Type B pancreatic cell (in vitro differentiated cells): ENCODE results near the gene CHST13. TPM values are rescaled to one million over a fixed set of nuclear protein-coding genes. Genes with fewer than 3 reads are reported as not detected.

Experiments used
- DNase-seq: peaks from one replicate; pipeline ENCODE4 v3.0.0; 2021; ENCODE audit warnings: mixed read lengths; ENCODE audit not compliant: unreplicated experiment; ENCODE audit errors: extremely low spot score
- H3K27ac Mint-ChIP-seq: 2 replicates; pipeline ENCODE4 v1.8.0; 2021; ENCODE audit warnings: mild to moderate bottlenecking, mixed read lengths
- H3K27me3 Mint-ChIP-seq: 2 replicates; pipeline ENCODE4 v1.8.0; 2021; ENCODE audit warnings: mixed read lengths
- H3K36me3 Mint-ChIP-seq: 2 replicates; pipeline ENCODE4 v1.8.0; 2021; ENCODE audit warnings: mixed read lengths
- H3K4me1 Mint-ChIP-seq: one replicate; pipeline ENCODE4 v1.8.0; 2021; ENCODE audit warnings: mixed read lengths; ENCODE audit not compliant: unreplicated experiment
- H3K4me3 Mint-ChIP-seq: 2 replicates; pipeline ENCODE4 v1.8.0; 2021; ENCODE audit warnings: mild to moderate bottlenecking, mixed read lengths
- H3K9me3 Mint-ChIP-seq: 2 replicates; pipeline ENCODE4 v1.8.0; 2021; ENCODE audit warnings: mixed read lengths
- CTCF ChIP-seq: fragments of 200-600 bp; sonication (generic); conservative IDR thresholded peaks from 2 replicates; pipeline ENCODE4 v1.5.0; 2021; ENCODE audit warnings: antibody characterized with exemption, mild to moderate bottlenecking
- total RNA-seq: library from RNA; stranded (reverse); gene quantifications from 2 replicates; pipeline ENCODE4 v1.2.1, GENCODE V29; 2021; ENCODE audit warnings: low replicate concordance

Gene CHST13
- total RNA-seq, 1 donor from 2014 or later = 0.31 TPM

DNA sequence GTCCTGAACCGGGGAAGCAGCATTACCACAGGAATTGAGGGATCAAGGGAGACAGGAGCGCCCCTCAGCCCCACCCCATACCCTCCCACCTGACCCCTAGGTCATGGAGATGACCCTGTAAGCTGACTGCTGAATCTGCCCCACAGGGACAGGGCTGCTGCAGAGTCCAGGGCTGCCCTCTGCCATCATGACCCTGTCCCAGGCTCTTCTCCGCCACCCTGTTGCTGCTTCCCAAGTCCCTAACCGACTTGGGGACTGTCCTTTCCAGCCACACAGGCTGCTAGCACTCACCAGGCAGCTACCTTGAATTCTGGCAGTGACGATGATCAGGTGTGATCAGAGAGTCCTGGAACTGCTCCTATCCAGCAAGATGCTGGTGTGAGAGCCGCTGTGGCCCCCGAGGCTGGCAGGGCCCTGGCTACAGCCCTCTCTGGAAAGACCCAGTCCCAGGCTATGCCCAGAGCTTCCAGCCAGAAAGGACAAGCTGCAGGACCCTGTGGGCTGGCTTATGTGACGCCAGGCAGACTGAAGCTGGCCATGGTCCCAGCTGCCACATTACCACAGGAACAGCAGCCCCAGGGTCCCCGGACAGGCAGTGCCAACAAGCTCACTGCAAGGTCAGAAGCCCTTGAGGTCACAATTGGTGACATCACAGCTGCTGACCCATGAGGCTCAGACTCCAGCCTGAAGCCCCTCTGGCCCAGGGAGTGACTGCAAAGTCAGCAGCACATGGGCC is 34.5 kb downstream of the CHST13 start, which contains the start of gene C3orf22:
TSS of gene C3orf22 (minus strand) at position 597 of the 736 bp plus-strand sequence. CDS start 5,542 bp downstream, outside the sequence.
- Mint-ChIP-seq H3K9me3 (no peaks in the 10 kb centered on the region), H3K4me3 (no peak within 1 kb of the TSS), H3K27ac (no peak within 1 kb of the TSS), H3K27me3 (peaks cover 11% of the 10 kb centered on the region), H3K36me3 (no peaks in the 10 kb centered on the region), H3K4me1 (no peaks in the 10 kb centered on the region)
- DNase-seq = peak; percentile 50
- no peak for TF ChIP-seq CTCF

- Mint-ChIP-seq H3K4me3 (no peak overlapping the region), H3K4me1 (no peaks in the 10 kb centered on the region), H3K27ac (no peak overlapping the region), H3K36me3 (no peaks in the 10 kb centered on the region), H3K9me3 (no peaks in the 10 kb centered on the region), H3K27me3 (peaks cover 8% of the 10 kb centered on the region)
- DNase-seq = no peak
- TF ChIP-seq CTCF = no peak
Measured at GRCh38 chr3:126562737-126563276, 38.9 kb downstream of the CHST13 start.

DNA sequence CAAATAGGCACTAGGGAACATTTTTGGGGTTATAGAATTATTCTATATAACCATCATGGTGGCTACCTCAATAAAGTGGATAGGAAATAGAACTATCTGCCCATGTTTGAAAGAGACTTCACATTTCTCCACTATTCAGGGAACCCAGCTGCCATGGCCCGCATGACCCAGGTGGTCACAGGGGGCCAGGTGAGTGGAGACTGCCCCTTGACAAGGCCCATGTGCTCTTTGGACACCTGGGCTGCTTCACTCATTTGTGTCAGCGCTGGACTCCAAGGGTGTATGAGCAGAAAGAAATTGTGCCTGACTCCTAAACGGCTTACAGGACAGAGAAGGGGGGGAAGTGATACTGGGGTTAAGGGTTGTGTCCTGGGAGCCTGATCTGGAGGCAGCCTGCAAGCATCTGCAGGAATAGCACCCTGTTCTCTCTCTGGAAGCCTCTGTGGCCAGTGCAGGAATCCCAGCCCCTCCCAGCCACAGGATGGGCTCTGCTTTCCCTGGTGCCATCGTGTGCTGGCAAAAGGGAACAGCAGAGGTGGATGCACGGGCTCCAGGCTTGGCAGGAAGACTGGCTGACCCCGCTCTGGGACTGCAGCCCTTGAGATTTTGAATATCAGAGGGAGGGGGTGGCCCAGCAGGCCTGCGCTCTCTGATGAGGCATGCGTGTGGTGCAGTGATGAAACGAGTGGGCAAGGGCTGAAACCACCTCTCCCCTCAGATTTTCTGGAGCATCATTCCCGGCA is 43.9 kb downstream of the CHST13 start:
- H3K27ac Mint-ChIP-seq = no peak overlapping the region
- no peaks in the 10 kb centered on the region for H3K36me3 Mint-ChIP-seq
- H3K4me3 Mint-ChIP-seq = no peak overlapping the region
- H3K4me1 Mint-ChIP-seq = no peaks in the 10 kb centered on the region
- no peak for TF ChIP-seq CTCF
- DNase-seq = no peak
- no peaks in the 10 kb centered on the region for H3K27me3 Mint-ChIP-seq
- H3K9me3 Mint-ChIP-seq = no peaks in the 10 kb centered on the region

DNA sequence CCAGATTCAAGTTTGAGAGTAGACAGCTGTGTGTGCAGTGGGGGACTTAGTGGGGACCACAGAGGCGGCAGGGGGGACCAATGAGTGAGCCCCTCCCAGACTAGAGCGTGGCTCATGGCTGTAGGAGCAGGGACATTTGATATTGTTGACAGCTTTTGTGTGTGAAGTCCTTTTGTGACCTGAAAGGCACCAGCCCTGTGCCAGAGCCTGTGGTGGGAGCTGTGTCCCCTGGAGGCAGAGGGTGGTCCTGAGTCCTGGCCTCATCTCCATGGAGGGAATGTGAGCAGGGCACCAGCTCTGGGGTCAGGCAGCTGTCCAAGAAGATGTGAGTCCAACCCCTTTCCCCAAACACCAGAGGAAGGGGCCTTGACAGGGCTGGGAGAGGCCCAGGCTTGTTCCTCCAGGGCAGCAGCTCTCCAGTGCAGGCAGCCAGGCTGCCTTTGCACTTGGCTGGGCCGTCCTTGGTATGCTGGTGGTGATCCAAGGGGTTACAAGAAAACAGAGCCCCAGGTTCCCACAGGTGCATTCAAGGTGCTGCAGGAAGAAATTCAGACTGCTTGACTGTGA is 44.9 kb downstream of the CHST13 start:
- Mint-ChIP-seq H3K27ac (no peak overlapping the region), H3K4me1 (no peaks in the 10 kb centered on the region), H3K36me3 (no peaks in the 10 kb centered on the region), H3K9me3 (no peaks in the 10 kb centered on the region), H3K27me3 (no peaks in the 10 kb centered on the region), H3K4me3 (no peak overlapping the region)
- no peak for TF ChIP-seq CTCF
- no peak for DNase-seq

DNA sequence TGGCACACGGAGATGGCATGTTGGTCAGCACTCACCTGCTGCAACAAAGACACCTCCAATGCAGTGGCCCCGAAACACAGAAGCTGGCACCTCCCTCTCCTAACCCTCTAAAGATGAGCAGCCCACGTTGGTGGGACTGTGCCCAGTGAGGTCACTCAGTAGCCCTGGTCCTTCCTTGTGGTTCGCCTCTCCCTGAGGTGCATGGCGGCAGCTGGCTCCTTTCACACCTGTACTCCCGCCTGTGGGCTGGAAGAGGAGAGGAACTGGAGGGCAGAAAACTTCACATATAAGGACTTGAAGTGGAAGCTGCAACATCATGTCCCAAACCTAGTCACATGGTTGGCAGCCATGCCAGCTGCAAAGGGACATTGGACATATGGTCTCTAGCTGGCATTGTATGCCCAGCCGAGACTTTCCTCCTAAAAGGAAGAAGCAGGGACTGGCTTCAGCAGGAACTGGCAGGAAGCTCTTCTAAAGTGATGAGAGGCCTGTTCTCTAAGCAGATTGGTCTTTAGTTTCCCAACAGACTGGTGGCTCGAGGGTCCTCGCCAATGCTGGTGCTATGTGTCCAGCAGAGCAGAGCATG is 45.5 kb downstream of the CHST13 start:
- no peak overlapping the region for H3K4me3 Mint-ChIP-seq
- H3K27me3 Mint-ChIP-seq = no peaks in the 10 kb centered on the region
- H3K9me3 Mint-ChIP-seq = no peaks in the 10 kb centered on the region
- H3K27ac Mint-ChIP-seq = no peak overlapping the region
- TF ChIP-seq CTCF = no peak
- no peak for DNase-seq
- H3K36me3 Mint-ChIP-seq = no peaks in the 10 kb centered on the region
- H3K4me1 Mint-ChIP-seq = no peaks in the 10 kb centered on the region
